NT2/D1 (cell line): ENCODE results near the gene MCRIP2.

Experiments
- SUZ12 ChIP-seq: IDR thresholded peaks from 2 replicates; pipeline ENCODE4 v1.6.1; 2011; ENCODE audit not compliant: insufficient read length, insufficient read depth; ENCODE audit errors: extremely low read depth
- YY1 ChIP-seq: IDR thresholded peaks from 2 replicates; pipeline ENCODE4 v1.6.1; 2011; ENCODE audit not compliant: insufficient read length, insufficient read depth
- ZNF274 ChIP-seq: IDR thresholded peaks from 2 replicates; pipeline ENCODE4 v1.6.1; 2011; ENCODE audit warnings: mild to moderate bottlenecking, low read depth, low read length

GRCh38 chr16:667113-667779 lies 25.6 kb downstream of the MCRIP2 start:
- TF ChIP-seq YY1, result no peak
- no peak for TF ChIP-seq ZNF274
- TF ChIP-seq SUZ12, result no peak
